ENCODE measurements around the gene MOB3A.
A peak's percentile ranks its signal among the peaks of the same experiment; 100 is the strongest.

The MOB3A gene

GRCh38 chr19:2123682-2124387, 27.7 kb upstream of the MOB3A start:
- DNase-seq = peak; percentile 39

GRCh38 chr19:2122982-2123381, 26.9 kb upstream of the MOB3A start:
- no peak for DNase-seq

GRCh38 chr19:2122251-2122650, 26.1 kb upstream of the MOB3A start:
- DNase-seq = no peak

GRCh38 chr19:2121416-2122051, 25.4 kb upstream of the MOB3A start:
- no peak for DNase-seq

GRCh38 chr19:2120821-2121220, 24.7 kb upstream of the MOB3A start:
- no peak for DNase-seq

- DNase-seq = no peak
These were observed 24.0 kb upstream of the MOB3A start for GRCh38 chr19:2119921-2120785.

GRCh38 chr19:2118438-2118837, 22.3 kb upstream of the MOB3A start:
- DNase-seq = no peak

- no peak for DNase-seq
These were observed 21.3 kb upstream of the MOB3A start for GRCh38 chr19:2117215-2117960.

- DNase-seq = no peak
These were observed 20.4 kb upstream of the MOB3A start for GRCh38 chr19:2116507-2116906.

- no peak for DNase-seq
These were observed 19.8 kb upstream of the MOB3A start for GRCh38 chr19:2115911-2116426.

- no peak for DNase-seq
These were observed 19.2 kb upstream of the MOB3A start for GRCh38 chr19:2115324-2115723.

- no peak for DNase-seq
These were observed 18.7 kb upstream of the MOB3A start for GRCh38 chr19:2114821-2115220.

GRCh38 chr19:2114218-2114617, 18.1 kb upstream of the MOB3A start:
- no peak for DNase-seq

GRCh38 chr19:2113439-2114211, 17.5 kb upstream of the MOB3A start:
- no peak for DNase-seq

GRCh38 chr19:2112516-2113320, 16.6 kb upstream of the MOB3A start:
- peak; percentile 12 for DNase-seq

GRCh38 chr19:2111886-2112285, 15.8 kb upstream of the MOB3A start:
- DNase-seq = no peak

- no peak for DNase-seq
These were observed 15.3 kb upstream of the MOB3A start for GRCh38 chr19:2111425-2111824.

- peak; percentile 23 for DNase-seq
These were observed 14.7 kb upstream of the MOB3A start for GRCh38 chr19:2110822-2111221.

GRCh38 chr19:2109046-2109864, 13.1 kb upstream of the MOB3A start:
- DNase-seq = no peak

Data from CD4-positive, alpha-beta T cell treated with Interleukin-17A for 4 hours (primary cell).